Measurements from ENCODE around the gene LGALS1. TPM values are rescaled to one million over a fixed set of nuclear protein-coding genes. Genes with fewer than 3 reads are reported as not detected.
A peak's percentile ranks its signal among the peaks of the same experiment; 100 is the strongest.

LGALS1 gene
- total and polyA plus RNA-seq, 9 of the 15 experiments (the other 6 are each of a cell fraction or from before 2014, with no cell fraction given) = 160 to 800 (median 330) TPM

DNA sequence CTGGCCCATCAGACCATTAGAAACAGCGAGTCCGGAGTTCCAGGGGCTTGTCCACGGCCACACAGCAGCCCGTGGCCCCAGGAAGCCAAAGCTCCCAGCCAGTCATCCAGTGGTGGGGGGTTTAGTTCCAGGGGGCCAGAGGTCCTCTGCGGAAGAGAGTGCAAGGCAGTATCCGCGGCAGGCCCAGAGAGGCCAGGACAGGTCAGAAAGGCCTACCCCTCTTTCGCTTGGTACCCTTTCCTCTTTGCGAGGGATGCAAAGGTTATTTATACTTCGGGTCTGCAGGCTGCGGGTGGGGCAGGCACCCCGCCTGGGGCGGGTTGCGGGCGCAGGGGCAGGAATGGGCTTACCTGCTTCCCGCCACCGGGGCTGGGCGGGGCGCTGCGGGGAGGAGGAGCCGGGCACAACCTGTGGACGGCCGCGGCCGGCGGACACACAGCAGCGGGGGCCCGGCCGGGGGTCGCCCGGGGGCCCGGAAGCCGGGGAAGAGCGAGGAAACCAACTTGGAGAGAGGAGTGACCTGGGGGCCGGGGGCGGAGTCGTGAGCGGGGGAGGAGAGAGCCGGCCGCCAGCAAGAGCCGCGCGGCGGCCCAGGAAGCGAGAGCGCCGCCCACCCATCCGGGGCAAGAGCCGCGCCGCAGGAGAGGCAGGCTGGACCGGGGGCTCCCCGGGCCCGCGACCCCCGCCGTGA is 36.2 kb upstream of the LGALS1 start, which contains the start of gene SH3BP1 (continued):
- TF ChIP-seq, protein P1, sequence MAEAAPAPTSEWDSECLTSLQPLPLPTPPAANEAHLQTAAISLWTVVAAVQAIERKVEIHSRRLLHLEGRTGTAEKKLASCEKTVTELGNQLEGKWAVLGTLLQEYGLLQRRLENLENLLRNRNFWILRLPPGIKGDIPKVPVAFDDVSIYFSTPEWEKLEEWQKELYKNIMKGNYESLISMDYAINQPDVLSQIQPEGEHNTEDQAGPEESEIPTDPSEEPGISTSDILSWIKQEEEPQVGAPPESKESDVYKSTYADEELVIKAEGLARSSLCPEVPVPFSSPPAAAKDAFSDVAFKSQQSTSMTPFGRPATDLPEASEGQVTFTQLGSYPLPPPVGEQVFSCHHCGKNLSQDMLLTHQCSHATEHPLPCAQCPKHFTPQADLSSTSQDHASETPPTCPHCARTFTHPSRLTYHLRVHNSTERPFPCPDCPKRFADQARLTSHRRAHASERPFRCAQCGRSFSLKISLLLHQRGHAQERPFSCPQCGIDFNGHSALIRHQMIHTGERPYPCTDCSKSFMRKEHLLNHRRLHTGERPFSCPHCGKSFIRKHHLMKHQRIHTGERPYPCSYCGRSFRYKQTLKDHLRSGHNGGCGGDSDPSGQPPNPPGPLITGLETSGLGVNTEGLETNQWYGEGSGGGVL (CRISPR knock-in tag; IDR thresholded peaks at IDR 0.05) = no peak
- TF ChIP-seq DPF2 (IDR thresholded peaks at IDR 0.05) (no peak), CBFA2T2 (conservative IDR thresholded peaks at IDR 0.05) (no peak), ZBTB7A (IDR thresholded peaks at IDR 0.05; ENCODE audit: borderline replicate concordance, control insufficient read depth, low read depth, low read length) (peak; percentile 89; the same call in 1 of the 2 replicates), GATAD2B (IDR thresholded peaks at IDR 0.05; ENCODE audit: borderline replicate concordance) (0 out of 2 replicates have a peak, but pooled peaks have one; percentile 50), KHSRP (IDR thresholded peaks at IDR 0.05) (no peak), NBN (IDR thresholded peaks at IDR 0.05; ENCODE audit: low read depth) (no peak), SETDB1 (IDR thresholded peaks at IDR 0.05; ENCODE audit: low read length) (no peak), HNRNPK (IDR thresholded peaks at IDR 0.05; ENCODE audit: low read depth, low read length, poor library complexity, severe bottlenecking) (no peak), U2AF1 (optimal IDR thresholded peaks at IDR 0.05; ENCODE audit: low read depth, low read length) (no peak), CEBPG (CRISPR knock-in tag; IDR thresholded peaks at IDR 0.05) (no peak), CEBPG (tag; conservative IDR thresholded peaks at IDR 0.05 in 1 of 2, IDR thresholded peaks at IDR 0.05 in 1 of 2) (no peak), GTF2E2 (tag; IDR thresholded peaks at IDR 0.05) (no peak), FOXK2 (conservative IDR thresholded peaks at IDR 0.05 in 1 of 2, IDR thresholded peaks at IDR 0.05 in 1 of 2; ENCODE audit: low read depth in 2 of 2) (no peak), ZMIZ1 (IDR thresholded peaks at IDR 0.05; ENCODE audit: low read depth in 2 of 2, low read length in 2 of 2) (no peak), POLR2AphosphoS5 (IDR thresholded peaks at IDR 0.05; ENCODE audit: control insufficient read depth, insufficient read depth, low read depth, low read length) (no peak)
- TF ChIP-seq, protein P2, sequence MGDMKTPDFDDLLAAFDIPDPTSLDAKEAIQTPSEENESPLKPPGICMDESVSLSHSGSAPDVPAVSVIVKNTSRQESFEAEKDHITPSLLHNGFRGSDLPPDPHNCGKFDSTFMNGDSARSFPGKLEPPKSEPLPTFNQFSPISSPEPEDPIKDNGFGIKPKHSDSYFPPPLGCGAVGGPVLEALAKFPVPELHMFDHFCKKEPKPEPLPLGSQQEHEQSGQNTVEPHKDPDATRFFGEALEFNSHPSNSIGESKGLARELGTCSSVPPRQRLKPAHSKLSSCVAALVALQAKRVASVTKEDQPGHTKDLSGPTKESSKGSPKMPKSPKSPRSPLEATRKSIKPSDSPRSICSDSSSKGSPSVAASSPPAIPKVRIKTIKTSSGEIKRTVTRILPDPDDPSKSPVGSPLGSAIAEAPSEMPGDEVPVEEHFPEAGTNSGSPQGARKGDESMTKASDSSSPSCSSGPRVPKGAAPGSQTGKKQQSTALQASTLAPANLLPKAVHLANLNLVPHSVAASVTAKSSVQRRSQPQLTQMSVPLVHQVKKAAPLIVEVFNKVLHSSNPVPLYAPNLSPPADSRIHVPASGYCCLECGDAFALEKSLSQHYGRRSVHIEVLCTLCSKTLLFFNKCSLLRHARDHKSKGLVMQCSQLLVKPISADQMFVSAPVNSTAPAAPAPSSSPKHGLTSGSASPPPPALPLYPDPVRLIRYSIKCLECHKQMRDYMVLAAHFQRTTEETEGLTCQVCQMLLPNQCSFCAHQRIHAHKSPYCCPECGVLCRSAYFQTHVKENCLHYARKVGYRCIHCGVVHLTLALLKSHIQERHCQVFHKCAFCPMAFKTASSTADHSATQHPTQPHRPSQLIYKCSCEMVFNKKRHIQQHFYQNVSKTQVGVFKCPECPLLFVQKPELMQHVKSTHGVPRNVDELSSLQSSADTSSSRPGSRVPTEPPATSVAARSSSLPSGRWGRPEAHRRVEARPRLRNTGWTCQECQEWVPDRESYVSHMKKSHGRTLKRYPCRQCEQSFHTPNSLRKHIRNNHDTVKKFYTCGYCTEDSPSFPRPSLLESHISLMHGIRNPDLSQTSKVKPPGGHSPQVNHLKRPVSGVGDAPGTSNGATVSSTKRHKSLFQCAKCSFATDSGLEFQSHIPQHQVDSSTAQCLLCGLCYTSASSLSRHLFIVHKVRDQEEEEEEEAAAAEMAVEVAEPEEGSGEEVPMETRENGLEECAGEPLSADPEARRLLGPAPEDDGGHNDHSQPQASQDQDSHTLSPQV (IDR thresholded peaks at IDR 0.05) = no peak

Data from K562 (cell line).